Raji (cell line): Measurements from ENCODE around the gene SLC12A2.

ENCODE experiments used
- POLR2A ChIP-seq: IDR thresholded peaks from 2 replicates; pipeline ENCODE4 v1.6.1; 2011; ENCODE audit warnings: low read depth, low read length, control low read depth; ENCODE audit not compliant: insufficient read depth

Gene SLC12A2

DNA sequence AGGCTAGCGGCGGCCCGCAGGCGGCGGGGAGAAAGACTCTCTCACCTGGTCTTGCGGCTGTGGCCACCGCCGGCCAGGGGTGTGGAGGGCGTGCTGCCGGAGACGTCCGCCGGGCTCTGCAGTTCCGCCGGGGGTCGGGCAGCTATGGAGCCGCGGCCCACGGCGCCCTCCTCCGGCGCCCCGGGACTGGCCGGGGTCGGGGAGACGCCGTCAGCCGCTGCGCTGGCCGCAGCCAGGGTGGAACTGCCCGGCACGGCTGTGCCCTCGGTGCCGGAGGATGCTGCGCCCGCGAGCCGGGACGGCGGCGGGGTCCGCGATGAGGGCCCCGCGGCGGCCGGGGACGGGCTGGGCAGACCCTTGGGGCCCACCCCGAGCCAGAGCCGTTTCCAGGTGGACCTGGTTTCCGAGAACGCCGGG is 253 bp downstream of the SLC12A2 start:
- TF ChIP-seq POLR2A = peak; percentile 63; the same call in 1 of the 2 replicates

DNA sequence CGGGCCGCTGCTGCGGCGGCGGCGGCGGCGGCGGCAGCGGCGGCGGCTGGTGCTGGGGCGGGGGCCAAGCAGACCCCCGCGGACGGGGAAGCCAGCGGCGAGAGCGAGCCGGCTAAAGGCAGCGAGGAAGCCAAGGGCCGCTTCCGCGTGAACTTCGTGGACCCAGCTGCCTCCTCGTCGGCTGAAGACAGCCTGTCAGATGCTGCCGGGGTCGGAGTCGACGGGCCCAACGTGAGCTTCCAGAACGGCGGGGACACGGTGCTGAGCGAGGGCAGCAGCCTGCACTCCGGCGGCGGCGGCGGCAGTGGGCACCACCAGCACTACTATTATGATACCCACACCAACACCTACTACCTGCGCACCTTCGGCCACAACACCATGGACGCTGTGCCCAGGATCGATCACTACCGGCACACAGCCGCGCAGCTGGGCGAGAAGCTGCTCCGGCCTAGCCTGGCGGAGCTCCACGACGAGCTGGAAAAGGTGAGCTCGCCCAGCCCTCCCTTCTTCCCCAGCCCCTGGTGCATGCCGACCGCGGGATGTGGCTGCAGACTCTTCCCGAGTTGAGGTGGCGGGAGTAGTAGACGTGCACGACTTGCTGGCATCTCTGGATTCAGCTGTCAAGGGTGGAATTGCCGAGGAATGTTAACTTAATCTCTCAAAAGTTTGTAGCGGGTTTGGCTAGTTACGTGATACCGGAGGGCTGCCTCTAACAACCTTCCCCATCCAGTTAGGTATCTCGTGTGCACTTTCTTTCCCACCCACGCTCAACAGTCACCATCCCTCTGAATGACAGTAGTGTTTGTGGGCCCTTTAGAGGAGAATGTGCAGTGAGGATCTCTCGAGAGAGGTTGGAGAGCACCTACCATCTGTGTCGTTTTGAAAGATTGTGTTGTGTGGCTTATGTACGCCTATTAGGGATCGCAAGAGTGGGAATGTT is 932 bp downstream of the SLC12A2 start:
- TF ChIP-seq POLR2A = no peak

DNA sequence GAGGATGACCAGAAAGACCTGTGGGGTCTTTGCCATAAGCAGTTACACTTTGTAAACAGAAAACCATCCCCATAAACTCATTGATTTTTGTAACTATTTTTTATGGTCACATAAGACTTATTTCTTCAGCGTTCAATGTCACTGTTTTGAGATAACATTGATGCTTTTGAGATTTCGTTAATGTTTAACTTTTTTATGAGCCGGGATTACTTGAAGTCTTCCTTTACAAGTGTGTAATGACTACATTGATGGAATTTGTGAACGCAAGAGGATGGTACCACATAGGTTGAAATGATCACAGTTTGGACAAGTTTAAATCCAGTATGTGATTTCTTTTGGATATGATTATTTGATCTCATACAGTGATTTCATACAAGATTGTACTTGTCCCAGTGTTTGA is 1.8 kb downstream of the SLC12A2 start:
- TF ChIP-seq POLR2A = no peak

GRCh38 chr5:128091579-128091978 is 8.0 kb downstream of the SLC12A2 start:
- no peak for TF ChIP-seq POLR2A

- no peak for TF ChIP-seq POLR2A
Measured at GRCh38 chr5:128092144-128092543, 8.6 kb downstream of the SLC12A2 start.

- no peak for TF ChIP-seq POLR2A
Measured at GRCh38 chr5:128093368-128093767, 9.8 kb downstream of the SLC12A2 start.

DNA sequence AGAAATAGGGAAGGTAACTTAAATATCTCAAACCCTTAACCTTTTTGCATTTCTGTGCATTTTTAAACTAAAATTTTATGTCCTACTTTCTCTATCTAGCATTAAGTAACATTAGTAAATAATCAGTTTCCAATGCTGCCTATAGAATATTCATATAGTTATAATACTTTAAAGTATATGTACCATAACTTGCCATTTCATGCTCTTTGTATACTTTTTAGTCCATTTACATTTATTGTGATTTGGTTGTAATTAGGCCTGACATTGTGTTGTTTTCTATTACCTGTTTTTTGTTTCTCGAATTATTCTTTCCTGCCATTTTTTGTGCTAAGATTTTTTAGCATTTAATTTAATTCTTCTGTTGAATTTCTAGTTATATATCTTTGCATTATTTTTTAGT is 13.7 kb downstream of the SLC12A2 start:
- TF ChIP-seq POLR2A = no peak

DNA sequence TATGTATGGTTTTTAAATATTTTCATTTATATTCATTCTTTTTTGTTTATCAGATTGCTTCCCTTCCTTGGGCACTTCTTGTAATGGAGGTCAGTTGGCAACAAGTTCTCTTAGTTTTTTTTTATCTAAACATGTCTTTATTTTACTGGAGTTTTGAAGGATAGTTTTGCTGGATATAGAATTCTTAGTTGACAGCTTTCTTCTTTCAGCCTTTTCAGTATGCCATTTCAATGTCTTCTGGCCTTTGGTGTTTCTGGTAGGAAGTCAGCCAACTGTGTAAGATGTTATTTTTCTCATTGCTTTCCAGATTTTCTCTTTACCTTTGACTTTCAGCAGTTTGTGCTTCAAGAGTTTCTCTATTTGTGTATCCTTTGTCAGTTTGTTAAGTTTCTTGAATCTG is 14.2 kb downstream of the SLC12A2 start:
- TF ChIP-seq POLR2A = no peak

DNA sequence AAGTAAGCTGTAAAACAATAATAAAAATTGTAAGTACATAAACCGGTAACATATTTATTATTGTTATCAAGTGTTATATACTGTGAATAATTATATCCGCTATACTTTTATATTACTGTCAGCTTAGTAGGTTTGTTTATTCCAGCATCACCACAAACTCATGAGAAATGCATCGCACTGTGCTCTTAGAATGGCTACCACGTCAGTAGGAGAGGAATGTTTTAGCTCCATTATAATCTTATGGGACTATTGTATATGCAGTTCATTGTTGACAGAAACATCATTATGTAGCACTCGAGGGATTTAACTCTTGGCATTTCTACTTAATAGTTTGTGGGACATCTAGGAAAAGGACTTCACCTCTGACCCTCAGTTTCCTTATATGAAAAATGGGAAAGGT is 16.4 kb downstream of the SLC12A2 start:
- TF ChIP-seq POLR2A = no peak

DNA sequence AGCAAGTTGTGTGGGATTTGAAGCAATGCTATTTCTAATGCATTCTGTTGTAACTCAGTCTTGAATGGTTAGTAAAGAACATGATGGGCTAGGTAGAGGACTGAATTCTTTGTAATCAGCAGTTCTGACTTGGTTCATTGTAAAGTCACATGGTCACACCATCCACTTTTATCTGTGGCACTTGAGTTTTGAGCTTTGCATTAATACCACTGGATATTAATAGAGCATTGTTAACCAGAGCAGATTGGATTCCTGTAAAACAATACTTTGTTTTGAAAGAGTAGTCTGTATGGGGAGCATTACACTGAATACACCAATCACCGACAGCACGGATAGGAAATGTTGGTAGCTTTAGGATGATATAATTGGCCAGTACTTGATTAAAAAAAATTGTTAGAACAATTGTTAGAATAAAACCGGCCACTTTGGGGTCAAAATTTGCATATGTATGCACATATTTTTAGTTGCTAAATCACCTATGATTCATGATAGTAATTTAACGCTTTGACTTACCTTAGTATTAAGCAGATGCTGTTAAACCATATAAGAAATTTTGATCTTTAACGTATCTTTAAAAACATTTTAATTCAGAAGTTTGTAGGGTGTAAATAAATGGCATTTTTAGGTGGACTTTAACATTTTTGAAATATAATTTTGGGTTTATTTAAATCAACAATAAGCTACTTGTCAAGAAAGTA is 17.4 kb downstream of the SLC12A2 start:
- TF ChIP-seq POLR2A = no peak

DNA sequence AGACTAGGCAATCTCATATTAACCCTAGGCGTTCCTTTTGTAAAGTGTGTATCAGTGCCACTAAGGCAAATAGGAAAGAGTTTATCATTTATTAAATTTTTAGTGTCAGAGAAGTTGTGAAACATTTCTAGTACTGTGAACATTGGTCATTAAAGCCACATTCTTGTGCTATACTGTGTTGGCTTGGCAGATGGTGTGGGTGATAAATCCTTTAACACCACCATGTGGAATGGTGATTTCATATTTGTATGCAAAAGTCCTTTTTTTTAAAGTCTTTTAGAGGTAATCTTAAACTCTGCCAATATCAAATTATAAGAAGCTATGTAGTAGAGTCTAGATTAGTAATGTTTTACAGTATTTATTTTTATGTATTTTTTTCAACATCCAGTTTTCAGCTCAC is 18.1 kb downstream of the SLC12A2 start:
- TF ChIP-seq POLR2A = no peak

GRCh38 chr5:128105203-128105602 is 21.6 kb downstream of the SLC12A2 start:
- no peak for TF ChIP-seq POLR2A

DNA sequence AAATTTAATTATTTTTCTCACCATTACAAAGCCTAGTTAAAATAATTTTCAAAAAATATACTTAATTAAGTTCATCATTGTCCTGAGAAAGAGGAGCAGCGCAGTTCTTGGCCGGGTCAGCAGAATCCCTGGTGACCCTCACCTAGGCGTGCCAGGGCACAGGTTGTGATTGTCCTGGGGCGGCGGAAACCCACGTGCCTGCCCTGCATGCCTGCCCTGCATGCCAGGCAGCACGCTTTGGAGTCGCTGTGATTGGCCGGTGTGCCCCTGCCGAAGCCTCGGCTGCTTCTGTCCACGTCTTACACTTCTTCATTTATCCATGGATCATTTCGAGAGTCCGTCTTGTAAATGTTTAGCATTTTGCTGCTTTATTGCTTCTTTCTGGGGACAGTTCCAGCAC is 25.6 kb downstream of the SLC12A2 start:
- TF ChIP-seq POLR2A = no peak

DNA sequence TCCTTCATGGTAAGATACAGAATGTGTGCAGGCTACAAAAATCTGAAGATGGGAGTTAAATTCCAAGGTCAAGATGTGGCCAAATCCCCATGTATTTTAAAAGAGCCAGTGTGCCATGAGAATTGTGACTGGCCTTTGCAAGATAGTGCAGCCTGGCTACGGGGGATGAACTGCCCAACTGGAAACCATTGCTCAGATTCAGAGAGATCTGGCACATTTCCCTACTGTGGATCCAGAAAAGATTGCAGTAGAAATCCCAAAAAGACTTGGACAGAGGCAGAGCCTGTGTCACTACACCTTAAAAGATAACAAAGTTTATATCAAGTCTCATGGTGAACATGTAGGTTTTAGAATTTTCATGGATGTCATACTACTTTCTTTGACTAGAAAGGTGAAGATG is 26.2 kb downstream of the SLC12A2 start:
- no peak for TF ChIP-seq POLR2A

GRCh38 chr5:128111818-128112448 is 28.4 kb downstream of the SLC12A2 start:
- no peak for TF ChIP-seq POLR2A

- no peak for TF ChIP-seq POLR2A
Measured at GRCh38 chr5:128116445-128116844, 32.9 kb downstream of the SLC12A2 start.

DNA sequence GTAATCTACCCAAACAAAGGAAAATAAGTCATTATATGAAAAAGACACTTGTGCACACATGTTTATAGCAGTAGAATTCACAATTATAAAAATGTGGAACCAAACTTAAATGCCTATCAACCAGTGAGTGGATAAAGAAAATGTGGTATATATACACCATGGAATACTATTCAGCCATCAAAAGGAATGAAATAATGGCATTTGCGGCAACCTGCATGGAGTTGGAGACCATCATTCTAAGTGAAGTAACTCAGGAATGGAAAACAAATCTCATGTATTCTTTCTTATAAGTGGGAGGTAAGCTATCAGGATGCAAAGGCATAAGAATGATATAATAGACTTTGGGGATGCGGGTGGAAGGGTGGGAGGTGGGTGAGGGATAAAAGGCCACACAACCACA is 34.6 kb downstream of the SLC12A2 start:
- TF ChIP-seq POLR2A = no peak

DNA sequence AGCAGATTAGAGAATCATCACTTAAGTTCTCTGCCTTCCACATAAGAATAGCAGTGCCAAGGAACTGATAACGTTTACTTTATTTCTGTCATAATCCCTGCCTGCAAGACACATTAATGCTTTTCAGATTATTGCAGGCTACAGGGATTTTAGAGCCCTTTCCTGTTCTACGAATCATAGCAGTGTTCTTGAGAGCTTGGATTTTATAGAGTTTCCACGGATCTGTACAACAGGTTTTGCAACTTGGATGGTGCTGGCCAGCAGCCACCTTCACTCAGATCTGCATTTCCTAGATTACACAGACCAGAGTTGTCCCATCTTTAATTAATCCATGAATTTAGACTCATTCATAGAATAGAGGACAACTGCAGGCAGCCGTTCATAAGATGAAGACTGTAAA is 38.1 kb downstream of the SLC12A2 start:
- no peak for TF ChIP-seq POLR2A
